H9 (cell line): Measurements from ENCODE around the gene RARS1. TPM values are rescaled to one million over a fixed set of nuclear protein-coding genes. Genes with fewer than 3 reads are reported as not detected.
A peak's percentile ranks its signal among the peaks of the same experiment; 100 is the strongest.

Experiments
- DNase-seq: peaks from one replicate; pipeline ENCODE4 v3.0.0-alpha.2; 2017
- H2AFZ ChIP-seq: one replicate; pipeline ENCODE4 v1.6.1; 2013; ENCODE audit warnings: mild to moderate bottlenecking, low read length, control low read depth, moderate library complexity
- H2AK5ac ChIP-seq: 2 replicates; pipeline ENCODE4 v1.6.1; 2013; ENCODE audit warnings: low read length, control low read depth, mixed read lengths; ENCODE audit not compliant: insufficient read length
- H2BK120ac ChIP-seq: one replicate; pipeline ENCODE4 v1.6.1; 2013; ENCODE audit warnings: low read depth, mild to moderate bottlenecking, low read length, control low read depth, inconsistent platforms; ENCODE audit not compliant: poor library complexity, severe bottlenecking
- H2BK12ac ChIP-seq: 2 replicates; pipeline ENCODE4 v1.6.1; 2013; ENCODE audit warnings: low read length, control low read depth, mixed read lengths, low read depth; ENCODE audit not compliant: insufficient read length
- H2BK15ac ChIP-seq: 2 replicates; pipeline ENCODE4 v1.6.1; 2013; ENCODE audit warnings: low read depth, low read length, control low read depth
- H2BK20ac ChIP-seq: one replicate; pipeline ENCODE4 v1.6.1; 2013; ENCODE audit warnings: low read depth, mild to moderate bottlenecking, low read length, control low read depth, inconsistent platforms; ENCODE audit not compliant: poor library complexity, severe bottlenecking
- H2BK5ac ChIP-seq: 2 replicates; pipeline ENCODE4 v1.6.1; 2013; ENCODE audit warnings: low read length, control low read depth, mixed read lengths; ENCODE audit not compliant: insufficient read length
- H3K14ac ChIP-seq: 2 replicates; pipeline ENCODE4 v1.6.1; 2013; ENCODE audit warnings: low read length, control low read depth; ENCODE audit not compliant: insufficient read depth
- H3K18ac ChIP-seq: 2 replicates; pipeline ENCODE4 v1.6.1; 2013; ENCODE audit warnings: low read depth, mild to moderate bottlenecking, mixed read lengths, low read length, control low read depth; ENCODE audit not compliant: insufficient read length
- H3K23ac ChIP-seq: 2 replicates; pipeline ENCODE4 v1.6.1; 2013; ENCODE audit warnings: low read length, control low read depth, mixed read lengths, low read depth; ENCODE audit not compliant: insufficient read length
- H3K23me2 ChIP-seq: 2 replicates; pipeline ENCODE4 v1.6.1; 2013; ENCODE audit warnings: low read depth, mild to moderate bottlenecking, mixed read lengths, low read length, control low read depth; ENCODE audit not compliant: insufficient read length, poor library complexity, severe bottlenecking
- H3K27ac ChIP-seq: 2 replicates; pipeline ENCODE4 v1.5.1; 2013; ENCODE audit warnings: low read length, control low read depth, mixed read lengths, low read depth; ENCODE audit not compliant: insufficient read length
- H3K27me3 ChIP-seq: 2 replicates; pipeline ENCODE4 v1.6.1; 2013; ENCODE audit warnings: low read length, control low read depth, inconsistent platforms; ENCODE audit not compliant: insufficient read depth
- H3K4ac ChIP-seq: 2 replicates; pipeline ENCODE4 v1.6.1; 2013; ENCODE audit warnings: low read depth, mild to moderate bottlenecking, control low read depth, inconsistent platforms, low read length, moderate library complexity
- H3K4me1 ChIP-seq: 2 replicates; pipeline ENCODE4 v1.6.1; 2013; ENCODE audit warnings: low read length, control low read depth, inconsistent platforms; ENCODE audit not compliant: insufficient read depth
- H3K4me2 ChIP-seq: 2 replicates; pipeline ENCODE4 v1.6.1; 2013; ENCODE audit warnings: low read length, control low read depth, mixed read lengths; ENCODE audit not compliant: insufficient read length, insufficient read depth
- H3K56ac ChIP-seq: 2 replicates; pipeline ENCODE4 v1.6.1; 2013; ENCODE audit warnings: low read depth, mild to moderate bottlenecking, mixed read lengths, low read length, control low read depth; ENCODE audit not compliant: insufficient read length
- H3K79me1 ChIP-seq: 2 replicates; pipeline ENCODE4 v1.6.1; 2013; ENCODE audit warnings: low read depth, mild to moderate bottlenecking, moderate library complexity, low read length, control low read depth, inconsistent platforms; ENCODE audit not compliant: insufficient read depth, poor library complexity, severe bottlenecking
- H3K79me2 ChIP-seq: 2 replicates; pipeline ENCODE4 v1.6.1; 2013; ENCODE audit warnings: low read length, control low read depth, inconsistent platforms; ENCODE audit not compliant: insufficient read depth
- H3K9ac ChIP-seq: 2 replicates; pipeline ENCODE4 v1.6.1; 2013; ENCODE audit warnings: low read length, control low read depth, mixed read lengths; ENCODE audit not compliant: insufficient read length; ENCODE audit errors: extremely low read depth
- H3K9me3 ChIP-seq: one replicate; pipeline ENCODE4 v1.6.1; 2013; ENCODE audit warnings: low read depth, low read length, inconsistent platforms; ENCODE audit not compliant: control insufficient read depth
- H3T11ph ChIP-seq: one replicate; pipeline ENCODE4 v1.6.1; 2013; ENCODE audit warnings: mild to moderate bottlenecking, low read length, control low read depth, inconsistent platforms
- H4K20me1 ChIP-seq: one replicate; pipeline ENCODE4 v1.6.1; 2013; ENCODE audit not compliant: control insufficient read depth, insufficient read length, insufficient read depth
- H4K5ac ChIP-seq: 2 replicates; pipeline ENCODE4 v1.6.1; 2013; ENCODE audit warnings: low read depth, mild to moderate bottlenecking, mixed read lengths, low read length, control low read depth; ENCODE audit not compliant: insufficient read length
- H4K8ac ChIP-seq: replicated peaks from 2 replicates; pipeline ENCODE4 v1.6.1; 2013; ENCODE audit warnings: low read length, control low read depth, mixed read lengths, low read depth; ENCODE audit not compliant: insufficient read length
- H4K91ac ChIP-seq: 2 replicates; pipeline ENCODE4 v1.6.1; 2013; ENCODE audit warnings: low read depth, mild to moderate bottlenecking, moderate library complexity, mixed read lengths, low read length, control low read depth; ENCODE audit not compliant: insufficient read length
- H3K27ac Mint-ChIP-seq, 3 experiments: 2 replicates in 2 of 3; 3 replicates in 1 of 3; pipeline ENCODE4 v1.8.0; 2020 to 2021; ENCODE audit warnings: mixed read lengths in 3 of 3, mild to moderate bottlenecking in 1 of 3, moderate library complexity in 1 of 3
- H3K27me3 Mint-ChIP-seq: 2 replicates; pipeline ENCODE4 v1.8.0; 2021; ENCODE audit warnings: low read depth, mild to moderate bottlenecking, moderate library complexity, mixed read lengths
- H3K36me3 Mint-ChIP-seq, 3 experiments: 2 replicates in 2 of 3; 3 replicates in 1 of 3; pipeline ENCODE4 v1.8.0; 2020 to 2021; ENCODE audit warnings: low read depth in 3 of 3, mixed read lengths in 3 of 3; ENCODE audit not compliant: insufficient read depth in 1 of 3
- H3K4me1 Mint-ChIP-seq, 2 experiments: 2 replicates each; pipeline ENCODE4 v1.8.0; 2020; ENCODE audit warnings: mixed read lengths in 2 of 2
- H3K4me3 Mint-ChIP-seq, 2 experiments: 2 replicates in 1 of 2; 3 replicates in 1 of 2; pipeline ENCODE4 v1.8.0; 2020 to 2021; ENCODE audit warnings: mild to moderate bottlenecking in 2 of 2, mixed read lengths in 2 of 2, moderate library complexity in 1 of 2
- H3K9me3 Mint-ChIP-seq, 2 experiments: 2 replicates in 1 of 2; 3 replicates in 1 of 2; pipeline ENCODE4 v1.8.0; 2020; ENCODE audit warnings: mild to moderate bottlenecking in 2 of 2, mixed read lengths in 2 of 2, moderate library complexity in 1 of 2
- WGBS: extraction: QIAGEN DNeasy Blood & Tissue Kit; methylation state at CpG from one replicate; pipeline ENCODE4 v1.1.7; 2013; ENCODE audit warnings: missing lambda C conversion rate, low lambda C conversion rate, mixed read lengths; ENCODE audit not compliant: insufficient read length; ENCODE audit errors: extremely low coverage; 5-methylcytosine and 5-hydroxymethylcytosine counted together
- total RNA-seq: library from RNA; stranded (reverse); gene quantifications from 2 replicates; pipeline ENCODE4 v1.2.1, GENCODE V29; 2021
- TF ChIP-seq, protein P1 (sequence below): fragments of 200-600 bp; sonication (generic); conservative IDR thresholded peaks from 3 replicates; pipeline ENCODE4 v1.8.0; 2021; ENCODE audit warnings: antibody characterized with exemption, mild to moderate bottlenecking

The RARS1 gene
- total RNA-seq, 1 experiment from 2014 or later = 108 TPM

DNA sequence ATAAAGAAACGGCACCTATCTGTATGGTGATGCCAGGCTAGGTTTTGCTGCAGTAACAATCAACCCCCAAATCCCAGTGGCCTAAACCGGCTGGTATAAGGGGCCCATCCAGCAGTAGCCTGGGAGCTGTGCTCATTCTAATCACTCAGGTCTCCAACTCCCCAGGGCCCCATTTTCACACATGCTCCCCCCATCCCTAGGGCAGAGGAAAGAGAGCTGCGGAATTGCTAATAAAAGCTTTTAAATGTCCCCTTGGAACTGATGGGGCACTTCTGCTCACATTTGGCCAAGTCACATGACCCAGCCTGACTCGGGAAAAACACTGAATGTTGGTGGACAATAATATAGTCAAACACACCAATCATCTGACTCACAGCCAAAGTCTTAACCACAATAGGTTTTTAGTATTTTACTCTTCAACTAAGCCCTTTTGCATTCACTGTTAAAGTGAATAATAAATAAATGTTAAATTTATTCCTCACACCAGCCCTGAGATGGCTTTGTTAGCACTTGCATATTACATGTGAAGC is 44.4 kb downstream of the RARS1 start:
- H3K27me3 ChIP-seq = peaks cover 7% of the 10 kb centered on the region; the same call in 1 of the 2 replicates
- peaks cover 19 to 29% of the 10 kb centered on the region in 2 experiments for H3K4me1 Mint-ChIP-seq
- H3K4me2 ChIP-seq = no peak overlapping the region

More for the DNA sequence above, 44.4 kb downstream of the RARS1 start:
- H3K27ac Mint-ChIP-seq = no peak overlapping the region
- no peak for DNase-seq
- Histone ChIP-seq H3K4me1 (peaks cover 5% of the 10 kb centered on the region), H4K8ac (no peak overlapping the region), H3K27ac (no peak overlapping the region), H3K56ac (no peak overlapping the region), H2AK5ac (no peak overlapping the region), H3K4ac (no peak overlapping the region), H3K9me3 (no peaks in the 10 kb centered on the region), H4K20me1 (no peaks in the 10 kb centered on the region), H3K9ac (no peak overlapping the region), H2BK15ac (no peak overlapping the region), H4K91ac (no peak overlapping the region), H2BK20ac (no peak overlapping the region), H4K5ac (no peak overlapping the region), H2BK12ac (no peak overlapping the region), H3K14ac (no peak overlapping the region), H3K18ac (no peak overlapping the region), H2AFZ (no peak overlapping the region), H2BK120ac (no peak overlapping the region), H3K79me2 (no peaks in the 10 kb centered on the region), H3T11ph (no peak overlapping the region), H3K23ac (no peak overlapping the region), H3K23me2 (peaks cover 4% of the 10 kb centered on the region), H3K79me1 (no peaks in the 10 kb centered on the region), H2BK5ac (no peak overlapping the region)
- H3K9me3 Mint-ChIP-seq = peaks cover 3 to 8% of the 10 kb centered on the region in 2 experiments; a peak in 2 of 5 replicates
- H3K27me3 Mint-ChIP-seq = peaks cover 34% of the 10 kb centered on the region
- peaks cover 0 to 7% (median 2%) of the 10 kb centered on the region in 3 experiments; a peak in 2 of 7 replicates for H3K36me3 Mint-ChIP-seq
- no CpG with 5 or more reads among the region's 4 CpGs for WGBS
- TF ChIP-seq, protein P1, sequence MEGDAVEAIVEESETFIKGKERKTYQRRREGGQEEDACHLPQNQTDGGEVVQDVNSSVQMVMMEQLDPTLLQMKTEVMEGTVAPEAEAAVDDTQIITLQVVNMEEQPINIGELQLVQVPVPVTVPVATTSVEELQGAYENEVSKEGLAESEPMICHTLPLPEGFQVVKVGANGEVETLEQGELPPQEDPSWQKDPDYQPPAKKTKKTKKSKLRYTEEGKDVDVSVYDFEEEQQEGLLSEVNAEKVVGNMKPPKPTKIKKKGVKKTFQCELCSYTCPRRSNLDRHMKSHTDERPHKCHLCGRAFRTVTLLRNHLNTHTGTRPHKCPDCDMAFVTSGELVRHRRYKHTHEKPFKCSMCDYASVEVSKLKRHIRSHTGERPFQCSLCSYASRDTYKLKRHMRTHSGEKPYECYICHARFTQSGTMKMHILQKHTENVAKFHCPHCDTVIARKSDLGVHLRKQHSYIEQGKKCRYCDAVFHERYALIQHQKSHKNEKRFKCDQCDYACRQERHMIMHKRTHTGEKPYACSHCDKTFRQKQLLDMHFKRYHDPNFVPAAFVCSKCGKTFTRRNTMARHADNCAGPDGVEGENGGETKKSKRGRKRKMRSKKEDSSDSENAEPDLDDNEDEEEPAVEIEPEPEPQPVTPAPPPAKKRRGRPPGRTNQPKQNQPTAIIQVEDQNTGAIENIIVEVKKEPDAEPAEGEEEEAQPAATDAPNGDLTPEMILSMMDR = no peak
- peak overlapping the region; percentile 73 to 86 for H3K4me3 Mint-ChIP-seq
